Measurements from ENCODE around the gene TSC22D2. TPM values are rescaled to one million over a fixed set of nuclear protein-coding genes. Genes with fewer than 3 reads are reported as not detected.

The TSC22D2 gene
- total RNA-seq, 4 donors from 2014 or later: 13.2 to 19.5 (median 16.4) TPM

- no peak overlapping the region for H3K27ac ChIP-seq
- peaks cover 18% of the 10 kb centered on the region for H3K36me3 ChIP-seq
- no peaks in the 10 kb centered on the region for H3K4me1 ChIP-seq
- no peaks in the 10 kb centered on the region for H3K9me3 ChIP-seq
- H3K4me3 ChIP-seq: no peak overlapping the region
- TF ChIP-seq EP300 (IDR thresholded peaks at IDR 0.05) (no peak), POLR2A (IDR thresholded peaks at IDR 0.05) (no peak), CTCF (IDR thresholded peaks at IDR 0.05) (no peak), POLR2AphosphoS5 (IDR thresholded peaks at IDR 0.05) (no peak)
- WGBS: 97% methylated on average over 1 of the region's 1 CpG
- H3K27me3 ChIP-seq: no peaks in the 10 kb centered on the region
- DNase-seq (ENCODE audit: low spot score in 2 of 2): no peak
Measured at GRCh38 chr3:150462108-150462507, 54.0 kb downstream of the TSC22D2 start.

- no peaks in the 10 kb centered on the region for H3K27me3 ChIP-seq
- WGBS: 89% methylated on average over 2 of the region's 2 CpGs
- no peaks in the 10 kb centered on the region for H3K9me3 ChIP-seq
- TF ChIP-seq POLR2A (IDR thresholded peaks at IDR 0.05) (no peak), POLR2AphosphoS5 (IDR thresholded peaks at IDR 0.05) (no peak), CTCF (IDR thresholded peaks at IDR 0.05) (no peak), EP300 (IDR thresholded peaks at IDR 0.05) (no peak)
- peaks cover 7% of the 10 kb centered on the region for H3K4me1 ChIP-seq
- DNase-seq (ENCODE audit: low spot score in 2 of 2): no peak
- H3K4me3 ChIP-seq: no peak overlapping the region
- no peak overlapping the region for H3K27ac ChIP-seq
- H3K36me3 ChIP-seq: no peaks in the 10 kb centered on the region
Measured at GRCh38 chr3:150464684-150465083, 56.6 kb downstream of the TSC22D2 start.

DNA sequence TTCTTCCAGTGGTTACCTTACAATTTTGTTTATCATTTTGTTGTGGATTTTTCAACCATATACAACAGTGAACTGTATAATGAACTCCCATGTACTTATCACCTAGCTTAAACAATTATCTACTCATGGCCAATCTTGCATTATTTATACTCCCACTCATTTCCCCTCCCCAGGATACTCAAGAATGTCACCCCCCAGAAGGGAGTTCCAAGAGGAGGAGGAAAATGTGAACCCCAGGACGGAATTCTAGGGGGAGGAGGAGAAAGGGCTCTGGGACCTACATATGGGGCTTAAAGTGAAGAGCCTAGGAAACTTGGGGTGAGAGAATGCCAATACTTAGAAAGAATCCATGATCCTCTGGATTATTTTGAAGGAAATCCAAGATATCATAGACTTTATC, 59.3 kb downstream of the TSC22D2 start:
- no peaks in the 10 kb centered on the region for H3K36me3 ChIP-seq
- H3K27ac ChIP-seq: no peak overlapping the region
- peaks cover 16% of the 10 kb centered on the region for H3K4me1 ChIP-seq
- H3K9me3 ChIP-seq: no peaks in the 10 kb centered on the region
- TF ChIP-seq POLR2A (IDR thresholded peaks at IDR 0.05) (no peak), POLR2AphosphoS5 (IDR thresholded peaks at IDR 0.05) (no peak), EP300 (IDR thresholded peaks at IDR 0.05) (no peak), CTCF (IDR thresholded peaks at IDR 0.05) (no peak)
- WGBS: 86% methylated on average over 1 of the region's 1 CpG
- DNase-seq (ENCODE audit: low spot score in 2 of 2): no peak
- no peaks in the 10 kb centered on the region for H3K27me3 ChIP-seq
- H3K4me3 ChIP-seq: no peak overlapping the region

- Histone ChIP-seq H3K27ac (peak overlapping the region; percentile 70), H3K4me3 (no peak overlapping the region)
Measured at GRCh38 chr3:150469031-150469930, 61.2 kb downstream of the TSC22D2 start.

More at GRCh38 chr3:150469031-150469930, 61.2 kb downstream of the TSC22D2 start:
- 70% methylated on average over 15 of the region's 15 CpGs for WGBS
- DNase-seq (ENCODE audit: low spot score in 2 of 2): peak in 1 of 2 donors; percentile 68
- Histone ChIP-seq H3K9me3 (no peaks in the 10 kb centered on the region), H3K36me3 (no peaks in the 10 kb centered on the region), H3K4me1 (peaks cover 16% of the 10 kb centered on the region), H3K27me3 (no peaks in the 10 kb centered on the region)
- TF ChIP-seq EP300 (IDR thresholded peaks at IDR 0.05) (no peak), POLR2AphosphoS5 (IDR thresholded peaks at IDR 0.05) (peak in 1 of 3 donors; percentile 17), CTCF (IDR thresholded peaks at IDR 0.05) (no peak), POLR2A (IDR thresholded peaks at IDR 0.05) (no peak)
